Glutamatergic neuron (in vitro differentiated cells): ENCODE data around the gene SNORC. TPM values are rescaled to one million over a fixed set of nuclear protein-coding genes. Genes with fewer than 3 reads are reported as not detected.

Experiments
- DNase-seq: peaks from one replicate; pipeline ENCODE4 v3.0.0; 2022
- H3K27ac Mint-ChIP-seq: one replicate; pipeline ENCODE4 v1.8.0; 2020; ENCODE audit warnings: mild to moderate bottlenecking, mixed read lengths, inconsistent platforms; ENCODE audit not compliant: unreplicated experiment
- H3K27me3 Mint-ChIP-seq: one replicate; pipeline ENCODE4 v1.8.0; 2020; ENCODE audit warnings: mild to moderate bottlenecking, moderate library complexity, mixed read lengths, inconsistent platforms; ENCODE audit not compliant: unreplicated experiment
- H3K36me3 Mint-ChIP-seq: one replicate; pipeline ENCODE4 v1.8.0; 2020; ENCODE audit warnings: mild to moderate bottlenecking, mixed read lengths, inconsistent platforms; ENCODE audit not compliant: unreplicated experiment
- H3K4me1 Mint-ChIP-seq: one replicate; pipeline ENCODE4 v1.8.0; 2020; ENCODE audit warnings: mild to moderate bottlenecking, low read depth, mixed read lengths, inconsistent platforms; ENCODE audit not compliant: unreplicated experiment
- H3K4me3 Mint-ChIP-seq: one replicate; pipeline ENCODE4 v1.8.0; 2020; ENCODE audit warnings: mild to moderate bottlenecking, mixed read lengths, inconsistent platforms; ENCODE audit not compliant: unreplicated experiment
- H3K9me3 Mint-ChIP-seq: one replicate; pipeline ENCODE4 v1.8.0; 2020; ENCODE audit warnings: mild to moderate bottlenecking, moderate library complexity, mixed read lengths, inconsistent platforms; ENCODE audit not compliant: unreplicated experiment
- CTCF ChIP-seq: fragments of 200-600 bp; sonication (generic); IDR thresholded peaks from one replicate; pipeline ENCODE4 v1.5.0; 2021; ENCODE audit not compliant: partially characterized antibody, unreplicated experiment
- total RNA-seq: library from RNA; stranded (reverse); fragmentation: NEBNext Ultra II Directional; extraction: Animal tissue kit (Norgen Biotek cat#: 25700); gene quantifications from one replicate; pipeline ENCODE4 v1.2.1, GENCODE V29; 2021; ENCODE audit not compliant: unreplicated experiment

The SNORC gene
- total RNA-seq, 1 donor from 2014 or later, result 2.4 TPM

GRCh38 chr2:232836934-232837333 is 33.1 kb upstream of the SNORC start:
- Mint-ChIP-seq H3K36me3 (no peaks in the 10 kb centered on the region), H3K27ac (no peak overlapping the region)
- TF ChIP-seq CTCF, result no peak

GRCh38 chr2:232838406-232838874 is 31.6 kb upstream of the SNORC start:
- Mint-ChIP-seq H3K27me3 (peaks cover 3% of the 10 kb centered on the region), H3K36me3 (no peaks in the 10 kb centered on the region), H3K27ac (no peak overlapping the region), H3K4me1 (peaks cover 8% of the 10 kb centered on the region), H3K4me3 (no peak overlapping the region), H3K9me3 (peaks cover 2% of the 10 kb centered on the region)
- TF ChIP-seq CTCF, result no peak
- no peak for DNase-seq

More at GRCh38 chr2:232836934-232837333, 33.1 kb upstream of the SNORC start:
- no peak for DNase-seq
- no peak overlapping the region for H3K4me3 Mint-ChIP-seq
- peaks cover 8% of the 10 kb centered on the region for H3K4me1 Mint-ChIP-seq
- H3K27me3 Mint-ChIP-seq, result peaks cover 6% of the 10 kb centered on the region
- peaks cover 2% of the 10 kb centered on the region for H3K9me3 Mint-ChIP-seq

- no peak for TF ChIP-seq CTCF
- H3K4me3 Mint-ChIP-seq, result no peak overlapping the region
- H3K9me3 Mint-ChIP-seq, result no peaks in the 10 kb centered on the region
- H3K27ac Mint-ChIP-seq, result no peak overlapping the region
- H3K27me3 Mint-ChIP-seq, result no peaks in the 10 kb centered on the region
- peaks cover 8% of the 10 kb centered on the region for H3K4me1 Mint-ChIP-seq
- no peak for DNase-seq
- H3K36me3 Mint-ChIP-seq, result no peaks in the 10 kb centered on the region
These were observed 30.5 kb upstream of the SNORC start for GRCh38 chr2:232839411-232840079.

GRCh38 chr2:232842689-232843088 is 27.4 kb upstream of the SNORC start:
- no peaks in the 10 kb centered on the region for H3K27me3 Mint-ChIP-seq

More at GRCh38 chr2:232842689-232843088, 27.4 kb upstream of the SNORC start:
- Mint-ChIP-seq H3K36me3 (no peaks in the 10 kb centered on the region), H3K4me3 (no peak overlapping the region), H3K4me1 (peaks cover 2% of the 10 kb centered on the region), H3K27ac (no peak overlapping the region), H3K9me3 (no peaks in the 10 kb centered on the region)
- no peak for TF ChIP-seq CTCF
- DNase-seq, result no peak
